Skin of body (tissue), 3 donors: ENCODE results near the gene ARHGAP28. TPM values are rescaled to one million over a fixed set of nuclear protein-coding genes. Genes with fewer than 3 reads are reported as not detected.

ENCODE experiments used
- DNase-seq: peaks from one replicate; lab custom pipeline; 2025; lab: John Stamatoyannopoulos, UW
- small RNA-seq: library from RNA; depleted of rRNA; stranded (forward); fragments of <200 nt; gene quantifications from one replicate; pipeline ENCODE3, GENCODE V24; 2014; ENCODE audit warnings: low replicate concordance
- total RNA-seq: library from RNA; depleted of rRNA; stranded (reverse); fragments of >200 nt; gene quantifications from one replicate; pipeline ENCODE4 v1.2.3, GENCODE V29; 2014

ARHGAP28 gene
- total RNA-seq, 1 donor from 2014 or later: 42.6 TPM

DNA sequence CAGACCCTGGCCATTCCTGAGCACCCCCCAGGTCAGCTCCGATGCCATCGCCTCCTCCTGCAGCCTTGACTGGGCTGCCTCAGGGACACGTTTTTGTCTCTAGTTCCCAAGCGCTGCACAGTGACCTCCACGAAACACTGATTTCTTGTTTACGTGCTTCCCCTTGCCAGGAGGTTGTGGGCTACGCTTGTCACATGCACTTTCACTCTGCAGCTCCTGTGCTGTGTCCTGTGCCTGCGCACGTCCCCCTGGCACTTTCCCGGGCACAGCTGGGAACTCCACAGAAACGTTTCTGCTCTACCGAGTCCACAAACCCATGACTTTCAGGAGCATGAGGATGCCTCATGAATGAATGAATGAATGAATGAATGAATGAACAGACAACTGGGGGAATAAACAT lies 227.5 kb downstream of the ARHGAP28 start:
- DNase-seq: no peak

GRCh38 chr18:6959110-6959509 lies 229.6 kb downstream of the ARHGAP28 start:
- no peak for DNase-seq

- DNase-seq: no peak
These were observed 230.6 kb downstream of the ARHGAP28 start for GRCh38 chr18:6960124-6960523.

DNA sequence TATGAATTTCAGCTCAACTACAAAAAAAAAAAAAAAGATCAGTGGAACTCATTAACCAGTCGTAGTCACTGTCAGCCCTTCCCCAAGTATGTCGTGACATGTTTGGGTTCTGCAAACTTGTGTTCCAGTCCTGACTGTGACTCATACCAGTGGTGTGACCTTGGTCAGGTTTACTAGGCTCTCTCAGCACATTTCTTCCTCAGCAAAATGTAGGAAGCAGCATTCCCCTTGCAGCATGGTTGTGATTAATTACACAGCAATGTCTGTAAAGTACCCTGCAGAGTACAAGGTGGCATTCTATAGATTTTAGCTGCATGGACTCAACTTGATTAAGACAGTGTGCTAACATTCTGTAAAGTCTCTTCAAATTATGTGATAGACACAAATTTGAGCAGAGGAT lies 231.1 kb downstream of the ARHGAP28 start:
- DNase-seq: no peak

DNA sequence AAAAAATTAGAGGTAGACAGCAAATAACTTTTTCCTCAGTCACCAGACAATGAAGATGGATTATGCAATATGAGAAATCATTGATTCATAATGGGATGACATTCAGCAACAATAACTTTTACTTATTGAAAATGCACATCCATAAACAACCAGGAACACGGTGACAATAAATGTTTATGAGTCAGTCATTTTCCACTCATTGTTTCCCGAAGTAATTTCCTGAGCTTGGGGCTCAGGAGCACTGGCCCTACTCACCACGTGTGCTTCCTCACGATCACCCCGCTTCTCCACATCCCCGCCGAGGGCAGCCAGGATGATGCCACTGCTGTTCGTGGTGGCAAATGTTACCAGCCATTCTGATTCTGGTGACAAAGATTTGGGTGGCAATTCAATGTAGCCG lies 231.8 kb downstream of the ARHGAP28 start:
- no peak for DNase-seq

- DNase-seq: no peak
These were observed 233.3 kb downstream of the ARHGAP28 start for GRCh38 chr18:6962571-6963451.

- no peak for DNase-seq
These were observed 234.1 kb downstream of the ARHGAP28 start for GRCh38 chr18:6963452-6964097.

Small RNAs within 50 kb of the gene (small RNA-seq; reads per million reads assigned to genes)
- not detected for gene RNU6-916P
